ENCODE data around the gene PATJ.

DNA sequence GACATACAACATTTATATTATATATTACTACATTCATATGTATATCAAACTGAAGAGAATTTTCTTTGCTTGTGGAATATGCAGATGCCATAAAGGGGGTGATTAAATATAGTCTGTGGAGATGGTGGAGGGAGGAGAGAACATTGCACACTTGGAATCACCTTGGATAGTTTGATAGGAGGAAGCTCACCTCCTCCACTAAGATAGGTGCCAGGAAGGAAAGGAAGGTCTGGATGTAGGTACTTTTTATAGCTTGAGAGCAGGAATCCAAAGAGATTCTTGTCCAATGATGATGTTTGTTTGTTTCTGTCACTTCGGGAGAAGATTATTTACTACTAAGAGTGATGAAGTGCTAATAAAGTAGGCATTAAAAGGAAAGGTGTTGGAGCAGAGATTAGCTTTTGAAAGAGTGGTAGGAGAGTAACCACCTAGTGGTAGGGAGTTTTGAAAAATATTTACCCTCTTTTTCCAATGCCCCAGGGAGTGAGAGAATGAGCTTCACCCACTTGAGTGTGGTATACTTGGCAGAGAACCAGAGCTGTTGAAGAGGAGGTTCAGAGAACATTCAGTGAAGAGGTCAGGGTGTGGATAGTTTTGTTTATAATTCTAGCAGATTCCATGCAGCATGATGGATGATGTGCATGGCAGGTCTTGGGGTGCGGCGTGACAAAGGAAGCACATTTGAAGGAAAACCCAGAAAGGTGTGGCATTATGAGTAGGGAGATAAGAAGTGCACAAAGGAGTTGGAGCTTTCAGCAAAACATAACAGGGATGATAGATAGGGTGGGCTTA, 145.0 kb downstream of the PATJ start:
- TF ChIP-seq, protein P1, sequence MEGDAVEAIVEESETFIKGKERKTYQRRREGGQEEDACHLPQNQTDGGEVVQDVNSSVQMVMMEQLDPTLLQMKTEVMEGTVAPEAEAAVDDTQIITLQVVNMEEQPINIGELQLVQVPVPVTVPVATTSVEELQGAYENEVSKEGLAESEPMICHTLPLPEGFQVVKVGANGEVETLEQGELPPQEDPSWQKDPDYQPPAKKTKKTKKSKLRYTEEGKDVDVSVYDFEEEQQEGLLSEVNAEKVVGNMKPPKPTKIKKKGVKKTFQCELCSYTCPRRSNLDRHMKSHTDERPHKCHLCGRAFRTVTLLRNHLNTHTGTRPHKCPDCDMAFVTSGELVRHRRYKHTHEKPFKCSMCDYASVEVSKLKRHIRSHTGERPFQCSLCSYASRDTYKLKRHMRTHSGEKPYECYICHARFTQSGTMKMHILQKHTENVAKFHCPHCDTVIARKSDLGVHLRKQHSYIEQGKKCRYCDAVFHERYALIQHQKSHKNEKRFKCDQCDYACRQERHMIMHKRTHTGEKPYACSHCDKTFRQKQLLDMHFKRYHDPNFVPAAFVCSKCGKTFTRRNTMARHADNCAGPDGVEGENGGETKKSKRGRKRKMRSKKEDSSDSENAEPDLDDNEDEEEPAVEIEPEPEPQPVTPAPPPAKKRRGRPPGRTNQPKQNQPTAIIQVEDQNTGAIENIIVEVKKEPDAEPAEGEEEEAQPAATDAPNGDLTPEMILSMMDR (IDR thresholded peaks at IDR 0.05), result no peak
- no peak for TF ChIP-seq POLR2A (IDR thresholded peaks at IDR 0.05)
- no peak for TF ChIP-seq POLR2AphosphoS5 (IDR thresholded peaks at IDR 0.05)
- TF ChIP-seq EP300 (IDR thresholded peaks at IDR 0.05; ENCODE audit: low read depth), result no peak
